H1 (cell line): ENCODE data around the gene BTD. TPM values are rescaled to one million over a fixed set of nuclear protein-coding genes. Genes with fewer than 3 reads are reported as not detected.

Experiments used
- CHD7 ChIP-seq: fragments of 300-600 bp; sonication (generic); IDR thresholded peaks from 2 replicates; pipeline ENCODE4 v1.7.1; 2012; ENCODE audit warnings: low read length, moderate library complexity, mild to moderate bottlenecking, inconsistent platforms; ENCODE audit not compliant: insufficient replicate concordance
- HDAC2 ChIP-seq, 2 experiments: fragments of 300-600 bp in 1 of 2; sonication (generic) in 1 of 2; IDR thresholded peaks; 2 replicates each; pipeline ENCODE4 v1.6.1; 2011 to 2012; ENCODE audit warnings: low read depth in 2 of 2, low read length in 2 of 2, mild to moderate bottlenecking in 2 of 2, moderate library complexity in 2 of 2, borderline replicate concordance in 1 of 2, inconsistent platforms in 1 of 2
- POLR2AphosphoS5 ChIP-seq: IDR thresholded peaks from 2 replicates; pipeline ENCODE4 v1.6.1; 2011; ENCODE audit warnings: low read depth, low read length
- RFX5 ChIP-seq: IDR thresholded peaks from 2 replicates; pipeline ENCODE4 v1.6.1; 2011; ENCODE audit warnings: low read depth, low read length, improper control_type of control experiment, borderline replicate concordance
- SUZ12 ChIP-seq: fragments of 200-600 bp; sonication (generic); IDR thresholded peaks from 2 replicates; pipeline ENCODE4 v1.6.1; 2012; ENCODE audit warnings: mild to moderate bottlenecking, inconsistent platforms, low read length, moderate library complexity, mixed read lengths
- TBP ChIP-seq: IDR thresholded peaks from 2 replicates; pipeline ENCODE4 v1.6.1; 2011; ENCODE audit warnings: low read depth, low read length, improper control_type of control experiment
- polyA plus RNA-seq, 7 experiments: library from polyadenylated mRNA; depleted of rRNA in 3 of 7; stranded (reverse) in 5 of 7; unstranded in 2 of 7; fragments of >200 nt in 5 of 7; fragments of 200-250 nt in 2 of 7; gene quantifications; 1 replicate in 5 of 7; 2 replicates in 1 of 7; 4 replicates in 1 of 7; pipeline versions ENCODE4 v1.2.1 to v1.2.3, GENCODE V29; 2011 to 2013; ENCODE audit warnings: missing spikeins in 2 of 7, mixed read lengths in 2 of 7
- total RNA-seq: library from RNA; stranded (reverse); fragmentation: NEBNext Ultra II Directional; extraction: Animal tissue kit (Norgen Biotek cat#: 25700); gene quantifications from 2 replicates; pipeline ENCODE4 v1.2.1, GENCODE V29; 2021

The BTD gene
- total and polyA plus RNA-seq, 2 of the 8 experiments (the other 6 are each of a cell fraction or from before 2014, with no cell fraction given) = 21.8 to 36.7 TPM

- TF ChIP-seq CHD7 (no peak), HDAC2 (IDR thresholded peaks at IDR 0.05; ENCODE audit: borderline replicate concordance in 1 of 2, low read depth in 2 of 2, low read length in 2 of 2) (no peak), SUZ12 (no peak), TBP (no peak), POLR2AphosphoS5 (no peak), RFX5 (no peak)
Observed at GRCh38 chr3:15653321-15653720, 51.8 kb downstream of the BTD start (continued).
